Pancreas (tissue), 10 donors: ENCODE measurements around the gene LRRIQ4. TPM values are rescaled to one million over a fixed set of nuclear protein-coding genes. Genes with fewer than 3 reads are reported as not detected.

Experiments used
- ATAC-seq, 4 donors: fragments of 200-7000 bp; cut with Tn5 transposase; one replicate each; pipeline versions ENCODE4 v1.8.0 to v1.9.1; 2020; ENCODE audit warnings: mild to moderate bottlenecking in 4 of 4, moderate library complexity in 4 of 4
- DNase-seq, 6 donors: peaks; one replicate each; pipeline ENCODE4 v3.0.0-alpha.2; 2020
- FAIRE-seq: peaks from 2 replicates; lab custom pipeline; 2012; peaks lifted over from hg19 to GRCh38; lab: Jason Lieb, UNC
- H3K27ac ChIP-seq, 4 donors: fragments of 200-600 bp; sonication (generic); 1 replicate in 3 of 4; 2 replicates in 1 of 4; pipeline versions ENCODE4 v1.5.0 to v1.8.0; 2020
- H3K27me3 ChIP-seq, 4 donors: fragments of 200-600 bp; one replicate each; pipeline ENCODE4 v1.8.0; 2021
- H3K36me3 ChIP-seq, 3 donors: fragments of 200-600 bp; sonication (generic) in 1 of 3; one replicate each; pipeline versions ENCODE4 v1.5.0 to v1.8.0; 2020 to 2021
- H3K4me1 ChIP-seq, 3 donors: fragments of 200-600 bp; one replicate each; pipeline ENCODE4 v1.8.0; 2021
- H3K4me3 ChIP-seq, 4 donors: fragments of 200-600 bp; sonication (generic) in 2 of 4; one replicate each; pipeline versions ENCODE4 v1.5.0 to v1.8.0; 2020 to 2021
- H3K9me3 ChIP-seq, 4 donors: fragments of 200-600 bp; one replicate each; pipeline ENCODE4 v1.8.0; 2021
- CTCF ChIP-seq, 4 donors: fragments of 200-600 bp; sonication (generic) in 3 of 4; IDR thresholded peaks; one replicate each; pipeline versions ENCODE4 v1.5.0 to v1.8.0; 2021; ENCODE audit warnings: antibody characterized with exemption in 4 of 4
- WGBS, 2 donors: extraction: QIAGEN DNeasy Blood & Tissue Kit; methylation state at CpG; one replicate each; pipeline ENCODE4 v1.1.7; 2013; 5-methylcytosine and 5-hydroxymethylcytosine counted together
- intact Hi-C, 3 donors: fragments of 100-400 bp; cut with DNase I; formaldehyde crosslinking; loops; one replicate each; pipeline versions ENCODE4 v1.11.1 to v1.14.2; 2022
- polyA plus RNA-seq, 2 donors: library from polyadenylated mRNA; stranded (reverse); fragments of 200-250 nt; gene quantifications; one replicate each; pipeline ENCODE4 v1.2.3, GENCODE V29; 2013
- total RNA-seq, 6 donors: library from RNA; stranded (reverse); fragmentation: NEBNext Ultra II Directional in 4 of 6; extraction: Animal tissue kit (Norgen Biotek cat#: 25700) in 4 of 6; gene quantifications; one replicate each; pipeline versions ENCODE4 v1.2.1 to v1.2.4, GENCODE V29; 2021 to 2023
- donor health status: healthy with polysubstance abuse.
- donor health status: DM: no; HTN: no; CAD: no; lungs with moderate emphysema.
- donor health status: DM: no; HTN: no; CAD: no.
- donor health status: control.
- donor health status: control.
- donor health status: Bipolar disorder and iron deficiency.
- donor health status: DM: yes; HTN: yes; CAD: no.
- donor health status: DM: no; HTN: no; CAD: no.
- donor health status: DM: no; HTN: no; CAD: no.
- donor health status: DM: yes; HTN: yes; CAD: no.

The LRRIQ4 gene
- total and polyA plus RNA-seq, 8 donors = not detected

GRCh38 chr3:169811631-169812331, 889 bp upstream of the LRRIQ4 start:
- intact Hi-C loops = no loop called here

GRCh38 chr3:169813278-169813677, 608 bp downstream of the LRRIQ4 start:
- DNase-seq (no peak), ATAC-seq (no peak), FAIRE-seq (no peak)
- 70 to 77% methylated on average over 8 of the region's 8 CpGs for WGBS, 2 donors
- H3K4me3 ChIP-seq = peak overlapping the region in 1 of 4 donors; percentile 70
- no peaks in the 10 kb centered on the region for H3K9me3 ChIP-seq
- H3K27ac ChIP-seq = no peak overlapping the region
- peaks cover 0 to 4% (median 0%) of the 10 kb centered on the region in 4 donors for H3K27me3 ChIP-seq
- H3K4me1 ChIP-seq = peaks cover 0 to 4% (median 0%) of the 10 kb centered on the region in 3 donors
- no peaks in the 10 kb centered on the region for H3K36me3 ChIP-seq
- TF ChIP-seq CTCF (IDR thresholded peaks at IDR 0.05) = no peak
- intact Hi-C loops = no loop called here

More at GRCh38 chr3:169811631-169812331, 889 bp upstream of the LRRIQ4 start:
- Histone ChIP-seq H3K27ac (peak overlapping the region in 1 of 4 donors; percentile 33), H3K9me3 (no peaks in the 10 kb centered on the region), H3K27me3 (peaks cover 0 to 4% (median 0%) of the 10 kb centered on the region in 4 donors), H3K4me1 (peaks cover 0 to 4% (median 2%) of the 10 kb centered on the region in 3 donors), H3K36me3 (no peaks in the 10 kb centered on the region), H3K4me3 (peak overlapping the region; percentile 27 to 70 (median 36))
- FAIRE-seq (no peak), DNase-seq (peak in 1 of 6 donors; percentile 4), ATAC-seq (peak; percentile 34 to 53 (median 46))
- no peak for TF ChIP-seq CTCF (IDR thresholded peaks at IDR 0.05)
- 9% methylated on average over 29 of the region's 29 CpGs for WGBS, 2 donors

- DNase-seq (peak in 1 of 6 donors; percentile 17), ATAC-seq (peak in 3 of 4 donors; percentile 36 to 57 (median 37)), FAIRE-seq (no peak)
- Histone ChIP-seq H3K4me3 (peak overlapping the region in 1 of 4 donors; percentile 70), H3K4me1 (peaks cover 0 to 4% (median 0%) of the 10 kb centered on the region in 3 donors), H3K27me3 (peaks cover 0 to 4% (median 0%) of the 10 kb centered on the region in 4 donors), H3K27ac (no peak overlapping the region), H3K9me3 (no peaks in the 10 kb centered on the region), H3K36me3 (no peaks in the 10 kb centered on the region)
- WGBS, 2 donors = 60 to 62% methylated on average over 27 of the region's 27 CpGs
- intact Hi-C loops = no loop called here
- TF ChIP-seq CTCF (IDR thresholded peaks at IDR 0.05) = no peak
Observed at GRCh38 chr3:169813757-169814517, 1.3 kb downstream of the LRRIQ4 start.

GRCh38 chr3:169815590-169816150, 3.0 kb downstream of the LRRIQ4 start:
- H3K36me3 ChIP-seq = no peaks in the 10 kb centered on the region
- TF ChIP-seq CTCF (IDR thresholded peaks at IDR 0.05) = no peak
- 81 to 89% methylated on average over 4 of the region's 4 CpGs for WGBS, 2 donors
- H3K4me3 ChIP-seq = no peak overlapping the region
- no peak overlapping the region for H3K27ac ChIP-seq
- H3K4me1 ChIP-seq = peaks cover 0 to 4% (median 0%) of the 10 kb centered on the region in 3 donors
- FAIRE-seq (no peak), ATAC-seq (no peak), DNase-seq (no peak)
- intact Hi-C loops = no loop called here
- no peaks in the 10 kb centered on the region for H3K9me3 ChIP-seq
- peaks cover 0 to 4% (median 0%) of the 10 kb centered on the region in 4 donors for H3K27me3 ChIP-seq
